ENCODE results near the gene CASP7. TPM values are rescaled to one million over a fixed set of nuclear protein-coding genes. Genes with fewer than 3 reads are reported as not detected.

Gene CASP7
- total RNA-seq, 6 donors from 2014 or later, result 17.4 to 35.1 (median 29.6) TPM

DNA sequence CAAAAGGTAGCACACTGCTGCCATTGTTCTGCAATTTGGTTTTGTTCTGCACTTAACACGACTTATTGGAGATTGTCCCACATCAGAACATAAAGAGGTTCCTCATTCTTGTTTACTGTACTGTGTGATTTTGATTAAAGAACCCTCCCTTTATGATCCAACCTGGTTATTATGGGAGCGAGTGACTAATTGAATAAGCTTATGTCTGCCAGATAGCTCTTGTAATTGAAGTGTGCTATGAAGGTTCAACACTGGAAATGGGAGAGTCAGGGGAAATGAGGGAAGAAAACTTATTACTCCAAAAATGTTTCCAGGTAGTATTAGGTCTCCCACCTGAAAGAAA, 33.9 kb downstream of the CASP7 start:
- Histone ChIP-seq H3K27ac (no peak overlapping the region), H3K4me1 (peaks cover 0 to 12% (median 8%) of the 10 kb centered on the region in 4 donors), H3K27me3 (no peaks in the 10 kb centered on the region), H3K9me3 (no peaks in the 10 kb centered on the region), H3K4me3 (no peak overlapping the region), H3K36me3 (peaks cover 0 to 20% (median 5%) of the 10 kb centered on the region in 4 donors)
- TF ChIP-seq EP300 (IDR thresholded peaks at IDR 0.05) (no peak), POLR2AphosphoS5 (IDR thresholded peaks at IDR 0.05) (no peak), POLR2A (IDR thresholded peaks at IDR 0.05) (no peak)
- TF ChIP-seq, protein P1, sequence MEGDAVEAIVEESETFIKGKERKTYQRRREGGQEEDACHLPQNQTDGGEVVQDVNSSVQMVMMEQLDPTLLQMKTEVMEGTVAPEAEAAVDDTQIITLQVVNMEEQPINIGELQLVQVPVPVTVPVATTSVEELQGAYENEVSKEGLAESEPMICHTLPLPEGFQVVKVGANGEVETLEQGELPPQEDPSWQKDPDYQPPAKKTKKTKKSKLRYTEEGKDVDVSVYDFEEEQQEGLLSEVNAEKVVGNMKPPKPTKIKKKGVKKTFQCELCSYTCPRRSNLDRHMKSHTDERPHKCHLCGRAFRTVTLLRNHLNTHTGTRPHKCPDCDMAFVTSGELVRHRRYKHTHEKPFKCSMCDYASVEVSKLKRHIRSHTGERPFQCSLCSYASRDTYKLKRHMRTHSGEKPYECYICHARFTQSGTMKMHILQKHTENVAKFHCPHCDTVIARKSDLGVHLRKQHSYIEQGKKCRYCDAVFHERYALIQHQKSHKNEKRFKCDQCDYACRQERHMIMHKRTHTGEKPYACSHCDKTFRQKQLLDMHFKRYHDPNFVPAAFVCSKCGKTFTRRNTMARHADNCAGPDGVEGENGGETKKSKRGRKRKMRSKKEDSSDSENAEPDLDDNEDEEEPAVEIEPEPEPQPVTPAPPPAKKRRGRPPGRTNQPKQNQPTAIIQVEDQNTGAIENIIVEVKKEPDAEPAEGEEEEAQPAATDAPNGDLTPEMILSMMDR (IDR thresholded peaks at IDR 0.05), result no peak
- no peak for ATAC-seq (ENCODE audit: low FRiP score in 2 of 2)
- 70 to 78% methylated on average over 2 of the region's 2 CpGs for WGBS, 2 donors
- no peak for DNase-seq

DNA sequence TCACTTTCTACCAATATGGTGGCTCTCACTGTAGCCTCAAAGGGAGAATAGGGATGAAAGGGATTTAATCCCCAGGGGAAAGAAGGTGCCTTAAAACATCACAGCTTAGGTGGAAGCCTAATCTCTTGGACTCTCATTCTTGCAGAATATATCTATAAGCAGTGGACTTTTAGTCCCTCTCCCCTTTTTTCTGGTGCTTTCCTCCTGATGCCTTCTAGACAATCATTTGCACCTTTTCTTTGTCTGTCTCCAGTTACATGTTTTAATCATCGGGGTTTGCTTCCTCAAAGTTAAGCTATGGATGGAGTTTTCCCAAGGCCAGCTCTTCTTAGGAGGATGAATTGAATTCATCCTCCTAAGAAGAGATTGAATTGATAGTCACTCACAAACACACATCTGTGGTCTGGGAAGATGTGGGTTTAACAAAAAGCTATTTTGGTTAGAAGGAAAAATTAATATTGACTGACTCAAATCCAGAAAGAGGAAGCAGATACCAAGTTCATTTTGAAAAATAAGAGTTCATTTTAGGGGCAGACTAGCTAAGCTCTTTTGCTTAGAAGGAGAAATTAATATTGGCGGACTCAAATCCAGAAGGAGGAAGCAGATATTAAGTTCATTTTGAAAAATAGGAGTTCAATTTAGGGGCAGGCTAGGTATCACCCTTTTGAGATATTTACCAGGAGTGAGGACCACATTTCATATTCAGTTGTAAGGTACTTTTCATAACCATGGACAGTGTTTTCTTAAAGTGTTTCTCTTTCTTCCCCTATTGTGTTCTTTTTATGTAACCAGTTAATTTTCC, 36.6 kb downstream of the CASP7 start:
- Histone ChIP-seq H3K9me3 (no peaks in the 10 kb centered on the region), H3K27me3 (no peaks in the 10 kb centered on the region), H3K4me3 (no peak overlapping the region), H3K36me3 (peaks cover 0 to 35% (median 16%) of the 10 kb centered on the region in 4 donors), H3K4me1 (peaks cover 0 to 4% (median 0%) of the 10 kb centered on the region in 4 donors), H3K27ac (no peak overlapping the region)
- WGBS, 2 donors, result 40 to 67% methylated on average over 2 of the region's 2 CpGs
- TF ChIP-seq POLR2A (IDR thresholded peaks at IDR 0.05) (no peak), EP300 (IDR thresholded peaks at IDR 0.05) (no peak), POLR2AphosphoS5 (IDR thresholded peaks at IDR 0.05) (no peak)
- TF ChIP-seq, protein P1 (IDR thresholded peaks at IDR 0.05), result no peak
- no peak for ATAC-seq (ENCODE audit: low FRiP score in 2 of 2)
- no peak for DNase-seq

DNA sequence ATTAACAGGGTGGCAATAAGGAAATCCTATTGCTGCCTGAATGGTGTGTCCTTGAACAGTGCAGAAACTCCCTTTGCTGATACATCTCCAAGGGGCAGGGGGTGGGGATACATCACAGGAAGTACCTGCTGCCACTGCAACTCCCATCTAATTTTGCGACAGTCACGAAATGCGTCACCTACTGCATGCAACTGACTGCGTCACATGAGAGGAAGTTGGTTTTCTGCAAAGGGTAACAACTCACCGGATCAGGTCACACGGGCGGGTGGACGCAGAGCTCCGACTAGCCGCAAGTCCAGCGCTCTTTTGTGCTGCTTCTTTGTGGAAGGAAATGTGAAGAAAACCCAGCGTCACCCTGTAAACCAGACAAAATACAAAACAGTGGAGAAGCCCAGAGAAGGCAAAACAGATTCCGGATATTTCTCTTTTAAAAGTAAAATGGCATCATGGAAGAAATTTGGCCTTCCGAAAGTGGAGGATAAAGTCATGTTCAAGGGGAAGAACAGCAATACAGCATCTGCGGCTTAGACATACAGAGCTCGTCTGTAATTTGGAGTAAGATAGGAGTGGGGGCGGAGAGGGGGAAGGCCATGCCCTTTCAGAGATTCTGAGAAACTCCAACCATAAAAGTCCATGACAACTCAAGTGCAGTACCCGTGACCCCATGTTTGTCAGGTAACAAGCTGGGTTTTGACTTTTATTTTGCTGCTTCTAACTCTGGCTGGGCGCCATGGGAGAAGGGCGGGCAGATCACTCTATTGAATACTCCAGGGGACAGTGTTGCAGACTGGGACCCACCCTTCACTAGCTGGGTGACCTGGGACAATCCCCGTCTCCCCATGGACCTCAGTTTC, 39.5 kb downstream of the CASP7 start:
- Histone ChIP-seq H3K36me3 (peaks cover 0 to 56% (median 29%) of the 10 kb centered on the region in 4 donors), H3K9me3 (no peaks in the 10 kb centered on the region), H3K27ac (no peak overlapping the region), H3K4me1 (no peaks in the 10 kb centered on the region), H3K4me3 (no peak overlapping the region), H3K27me3 (no peaks in the 10 kb centered on the region)
- DNase-seq, result no peak
- no peak for ATAC-seq (ENCODE audit: low FRiP score in 2 of 2)
- TF ChIP-seq POLR2A (IDR thresholded peaks at IDR 0.05) (no peak), POLR2AphosphoS5 (IDR thresholded peaks at IDR 0.05) (no peak), EP300 (IDR thresholded peaks at IDR 0.05) (no peak)
- TF ChIP-seq, protein P1 (IDR thresholded peaks at IDR 0.05), result no peak
- 88 to 93% methylated on average over 21 of the region's 21 CpGs for WGBS, 2 donors

DNA sequence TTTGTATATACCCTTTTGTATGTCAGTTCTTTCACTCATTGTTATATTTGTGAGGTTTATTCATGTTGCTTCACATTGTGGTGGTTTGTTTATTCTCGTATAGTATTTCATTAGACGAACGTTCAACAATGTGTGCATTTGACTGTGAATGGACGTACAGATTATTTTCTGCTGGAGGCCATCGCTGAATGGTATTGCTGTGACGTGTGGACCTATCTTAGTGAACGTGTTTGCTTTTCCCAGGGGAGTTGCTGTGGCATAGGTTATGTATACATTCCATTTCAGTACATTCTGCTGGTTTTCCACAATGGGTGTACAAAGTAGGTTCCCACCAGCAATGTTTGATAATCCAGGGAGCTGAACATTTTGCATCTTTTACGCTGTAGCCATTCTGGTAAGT, 40.7 kb downstream of the CASP7 start:
- H3K4me3 ChIP-seq, result no peak overlapping the region
- peaks cover 0 to 61% (median 37%) of the 10 kb centered on the region in 4 donors for H3K36me3 ChIP-seq
- DNase-seq, result no peak
- no peak for ATAC-seq (ENCODE audit: low FRiP score in 2 of 2)
- H3K27me3 ChIP-seq, result no peaks in the 10 kb centered on the region
- no peak overlapping the region for H3K27ac ChIP-seq
- H3K9me3 ChIP-seq, result no peaks in the 10 kb centered on the region
- H3K4me1 ChIP-seq, result no peaks in the 10 kb centered on the region
- TF ChIP-seq POLR2AphosphoS5 (IDR thresholded peaks at IDR 0.05) (no peak), POLR2A (IDR thresholded peaks at IDR 0.05) (no peak), EP300 (IDR thresholded peaks at IDR 0.05) (no peak)
- TF ChIP-seq, protein P1 (IDR thresholded peaks at IDR 0.05), result no peak
- 85 to 92% methylated on average over 8 of the region's 8 CpGs for WGBS, 2 donors
